Endothelial cell of hepatic sinusoid (primary cell): ENCODE results near the gene PPP2R5C.
"Not testable (repeated sequence)": the region's sequence is repeated elsewhere in the genome, so short reads cannot be mapped to it uniquely, and the experiment has no call there.

Experiments
- in situ Hi-C: cut with HindIII; loops from 2 replicates; pipeline ENCODE4 v1.10.0; 2017; ENCODE audit warnings: low sequenced_read_pairs

The PPP2R5C gene

GRCh38 chr14:101749756-101750155 is 11.8 kb upstream of the PPP2R5C start:
- in situ Hi-C loops = not testable (repeated sequence)

- in situ Hi-C loops = no loop called here
Observed at GRCh38 chr14:101754893-101755292, 6.6 kb upstream of the PPP2R5C start.

GRCh38 chr14:101755591-101756324 is 5.8 kb upstream of the PPP2R5C start:
- in situ Hi-C loops = no loop called here

- in situ Hi-C loops = no loop called here
Observed at GRCh38 chr14:101757064-101757838, 4.3 kb upstream of the PPP2R5C start.

- in situ Hi-C loops = no loop called here
Observed at GRCh38 chr14:101757839-101758211, 3.7 kb upstream of the PPP2R5C start.

- in situ Hi-C loops = no loop called here
Observed at GRCh38 chr14:101758913-101759593, 2.5 kb upstream of the PPP2R5C start.

GRCh38 chr14:101760138-101761011 is 1.1 kb upstream of the PPP2R5C start:
- in situ Hi-C loops = no loop called here

- in situ Hi-C loops = no loop called here
Observed at GRCh38 chr14:101761881-101762529, 496 bp downstream of the PPP2R5C start.

- in situ Hi-C loops = no loop called here
Observed at GRCh38 chr14:101762530-101763101, 1.1 kb downstream of the PPP2R5C start.

GRCh38 chr14:101763941-101764709 is 2.6 kb downstream of the PPP2R5C start:
- in situ Hi-C loops = no loop called here

- in situ Hi-C loops = no loop called here
Observed at GRCh38 chr14:101767618-101768362, 6.3 kb downstream of the PPP2R5C start.

GRCh38 chr14:101770183-101770582 is 8.7 kb downstream of the PPP2R5C start:
- in situ Hi-C loops = no loop called here

- in situ Hi-C loops = no loop called here
Observed at GRCh38 chr14:101772770-101773169, 11.3 kb downstream of the PPP2R5C start.

GRCh38 chr14:101773378-101773777 is 11.9 kb downstream of the PPP2R5C start:
- in situ Hi-C loops = no loop called here

GRCh38 chr14:101774006-101774795 is 12.7 kb downstream of the PPP2R5C start:
- in situ Hi-C loops = no loop called here

GRCh38 chr14:101774814-101775213 is 13.3 kb downstream of the PPP2R5C start:
- in situ Hi-C loops = loop anchor here (5.0 kb wide), 2 partner anchors 37 to 82 kb away; no protein-coding TSS in a partner anchor

GRCh38 chr14:101775826-101776225 is 14.3 kb downstream of the PPP2R5C start:
- in situ Hi-C loops = loop anchor here (5.0 kb wide), 2 partner anchors 36 to 81 kb away; no protein-coding TSS in a partner anchor
